HG03025 (cell line): ENCODE measurements around the gene AGBL5.

Experiments
- ATAC-seq: cut with Tn5 transposase; IDR thresholded peaks from one replicate; pipeline ENCODE4 v1.9.1; 2021; ENCODE audit warnings: mild to moderate bottlenecking, moderate library complexity; ENCODE audit not compliant: unreplicated experiment, low FRiP score

AGBL5 gene, protein sequence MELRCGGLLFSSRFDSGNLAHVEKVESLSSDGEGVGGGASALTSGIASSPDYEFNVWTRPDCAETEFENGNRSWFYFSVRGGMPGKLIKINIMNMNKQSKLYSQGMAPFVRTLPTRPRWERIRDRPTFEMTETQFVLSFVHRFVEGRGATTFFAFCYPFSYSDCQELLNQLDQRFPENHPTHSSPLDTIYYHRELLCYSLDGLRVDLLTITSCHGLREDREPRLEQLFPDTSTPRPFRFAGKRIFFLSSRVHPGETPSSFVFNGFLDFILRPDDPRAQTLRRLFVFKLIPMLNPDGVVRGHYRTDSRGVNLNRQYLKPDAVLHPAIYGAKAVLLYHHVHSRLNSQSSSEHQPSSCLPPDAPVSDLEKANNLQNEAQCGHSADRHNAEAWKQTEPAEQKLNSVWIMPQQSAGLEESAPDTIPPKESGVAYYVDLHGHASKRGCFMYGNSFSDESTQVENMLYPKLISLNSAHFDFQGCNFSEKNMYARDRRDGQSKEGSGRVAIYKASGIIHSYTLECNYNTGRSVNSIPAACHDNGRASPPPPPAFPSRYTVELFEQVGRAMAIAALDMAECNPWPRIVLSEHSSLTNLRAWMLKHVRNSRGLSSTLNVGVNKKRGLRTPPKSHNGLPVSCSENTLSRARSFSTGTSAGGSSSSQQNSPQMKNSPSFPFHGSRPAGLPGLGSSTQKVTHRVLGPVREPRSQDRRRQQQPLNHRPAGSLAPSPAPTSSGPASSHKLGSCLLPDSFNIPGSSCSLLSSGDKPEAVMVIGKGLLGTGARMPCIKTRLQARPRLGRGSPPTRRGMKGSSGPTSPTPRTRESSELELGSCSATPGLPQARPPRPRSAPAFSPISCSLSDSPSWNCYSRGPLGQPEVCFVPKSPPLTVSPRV

DNA sequence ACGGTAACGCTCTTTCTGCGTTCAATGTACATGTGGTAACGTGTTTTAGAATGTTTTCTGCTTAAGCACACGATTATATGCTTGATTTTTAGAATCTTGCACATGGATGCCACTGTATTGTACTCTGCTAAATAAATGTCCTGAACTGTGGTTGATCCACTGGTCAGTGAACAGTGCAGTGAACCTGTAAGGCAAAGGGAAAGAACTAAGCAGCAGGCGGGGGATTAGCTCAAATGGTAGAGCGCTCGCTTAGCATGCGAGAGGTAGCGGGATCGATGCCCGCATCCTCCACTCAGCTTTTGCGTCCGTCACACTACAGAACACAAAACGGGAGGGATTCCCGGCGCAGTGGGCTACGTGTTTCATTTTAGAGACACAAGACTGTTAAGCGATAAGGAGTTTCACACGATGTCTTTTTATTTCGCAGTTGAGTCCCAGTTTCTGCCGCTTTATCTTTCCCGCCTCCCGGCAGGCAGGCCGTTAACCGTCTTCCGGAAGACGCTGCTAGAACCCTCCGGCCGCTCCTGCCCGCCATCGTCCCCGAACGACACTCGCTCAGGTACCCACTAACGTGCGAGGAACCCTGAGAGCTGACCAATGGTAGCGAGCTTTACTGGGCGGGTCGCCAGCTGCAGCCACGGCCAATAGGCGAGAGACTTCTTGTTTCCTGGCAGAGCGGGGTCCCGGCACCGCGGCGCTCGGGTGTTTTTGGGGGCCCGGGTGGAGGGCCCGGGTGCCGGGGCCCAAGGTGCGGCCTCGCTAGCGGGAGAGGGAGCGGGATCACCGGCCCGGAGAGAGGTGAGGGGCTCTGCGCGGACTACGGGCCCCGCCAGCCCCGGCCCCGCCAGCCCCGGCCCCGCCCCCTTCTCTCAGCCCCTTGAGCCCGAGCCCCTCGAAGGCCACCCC is at the start of gene AGBL5:
TSS of gene AGBL5 (plus strand) at position 673 of the 906 bp plus-strand sequence. CDS start 1,291 bp downstream, outside the sequence.
- ATAC-seq: peak; percentile 60

DNA sequence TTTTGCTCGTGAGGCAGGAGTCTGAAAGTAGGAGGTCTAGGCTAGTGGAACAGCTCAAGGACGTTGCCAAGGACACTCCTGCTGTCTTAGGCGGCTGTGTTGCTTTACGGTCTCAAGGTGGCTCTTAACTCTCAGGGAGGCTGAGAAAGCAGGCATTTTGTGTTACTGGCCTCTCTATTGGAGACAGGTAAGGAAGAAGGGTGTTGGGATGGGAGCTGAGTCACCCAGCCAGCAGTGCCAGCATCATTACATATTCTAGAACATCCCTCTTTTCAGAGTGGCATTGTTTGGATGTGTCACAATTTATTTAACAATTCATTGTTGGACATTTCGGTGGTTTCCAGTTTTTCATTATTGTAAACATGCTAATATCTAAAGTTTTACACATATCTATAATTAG is 49.5 kb upstream of the AGBL5 start:
- no peak for ATAC-seq

GRCh38 chr2:27003007-27003406 is 48.5 kb upstream of the AGBL5 start:
- ATAC-seq: no peak

GRCh38 chr2:27003857-27004256 is 47.6 kb upstream of the AGBL5 start:
- ATAC-seq: no peak

DNA sequence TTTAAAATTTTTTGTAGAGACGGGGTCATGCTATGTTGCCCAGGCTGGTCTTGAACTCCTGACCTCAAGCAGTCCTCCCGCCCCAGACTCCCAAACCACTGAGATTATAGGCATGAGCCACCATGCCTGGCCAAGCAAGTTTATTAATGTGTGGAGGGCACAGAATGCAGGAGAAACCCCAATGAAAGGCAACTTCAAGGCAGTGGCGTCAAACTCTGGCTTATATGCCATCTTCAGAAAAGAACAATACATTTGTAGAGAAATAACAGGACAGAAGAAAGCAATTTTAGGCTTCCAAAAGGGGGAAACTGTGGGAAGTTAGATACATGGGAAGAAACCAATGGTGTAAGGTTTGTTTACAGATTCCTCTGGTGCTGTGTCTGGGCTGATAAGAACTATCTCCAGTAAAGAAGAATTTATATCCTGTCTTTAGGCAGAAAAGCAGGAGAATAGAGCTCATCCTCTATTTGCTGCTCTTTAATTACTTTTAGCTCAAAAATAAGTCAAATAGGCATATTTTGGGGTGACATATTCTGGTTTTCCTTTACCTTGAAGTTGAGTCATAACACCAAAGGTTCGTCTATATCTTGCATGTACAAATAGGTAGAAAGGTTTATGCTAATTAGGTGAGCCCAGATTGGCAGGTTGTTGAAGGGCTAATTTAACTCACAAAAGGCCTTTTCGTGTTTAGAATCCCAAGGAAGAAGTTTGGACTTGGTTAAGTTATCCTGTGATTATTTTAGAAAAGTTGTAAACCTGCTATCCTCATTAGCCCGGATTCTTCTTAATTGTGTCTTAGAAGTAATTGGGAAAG is 44.7 kb upstream of the AGBL5 start:
- no peak for ATAC-seq

DNA sequence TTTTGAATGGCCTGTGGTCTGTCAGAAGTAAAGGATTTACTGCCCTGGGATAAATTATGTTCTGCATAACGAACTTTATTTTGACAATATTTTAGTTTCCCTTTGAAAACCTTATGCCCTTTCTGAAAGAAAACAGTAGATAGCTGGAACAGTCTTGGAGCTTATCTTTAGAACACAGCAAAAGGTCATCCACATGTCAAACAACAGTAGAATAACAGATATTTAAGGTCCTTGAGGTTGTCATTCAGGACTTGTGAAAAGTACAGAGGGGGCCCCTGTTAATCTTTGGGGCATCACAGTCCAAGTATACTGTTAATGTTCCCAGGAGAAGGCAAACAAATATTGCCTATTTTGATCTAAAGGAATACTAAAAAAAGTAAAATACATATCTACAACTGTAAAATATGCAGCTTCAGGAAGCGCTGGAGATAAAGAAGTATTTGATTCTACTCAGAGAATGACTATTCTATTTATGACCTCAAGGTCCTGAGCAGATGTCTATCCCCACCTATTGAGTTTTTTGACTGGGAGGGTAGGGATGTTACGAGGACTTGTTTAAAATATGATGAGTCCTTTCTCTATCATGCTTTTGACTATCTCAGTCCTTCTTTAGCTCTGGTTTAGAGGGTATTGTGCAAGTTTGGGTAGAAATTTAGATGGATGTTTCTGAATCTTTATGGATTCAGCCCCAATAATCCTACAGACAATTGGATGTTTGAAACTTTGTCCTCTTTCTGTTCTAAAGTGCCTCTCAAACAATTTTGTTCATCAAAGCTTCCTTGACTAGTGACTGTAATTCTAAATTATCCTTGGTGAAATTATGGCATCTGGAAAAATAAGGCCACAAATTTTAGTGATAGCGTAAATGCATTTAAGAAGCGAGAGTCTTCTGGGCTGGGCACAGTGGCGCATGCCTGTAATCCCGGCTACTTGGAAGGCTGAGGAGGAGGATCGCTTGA is 43.8 kb upstream of the AGBL5 start:
- ATAC-seq: no peak

GRCh38 chr2:27008678-27009077 is 42.8 kb upstream of the AGBL5 start:
- no peak for ATAC-seq

- ATAC-seq: no peak
These were observed 42.4 kb upstream of the AGBL5 start for GRCh38 chr2:27009083-27009482.

GRCh38 chr2:27009716-27010115 is 41.8 kb upstream of the AGBL5 start:
- ATAC-seq: no peak

GRCh38 chr2:27010139-27010538 is 41.3 kb upstream of the AGBL5 start:
- ATAC-seq: no peak

DNA sequence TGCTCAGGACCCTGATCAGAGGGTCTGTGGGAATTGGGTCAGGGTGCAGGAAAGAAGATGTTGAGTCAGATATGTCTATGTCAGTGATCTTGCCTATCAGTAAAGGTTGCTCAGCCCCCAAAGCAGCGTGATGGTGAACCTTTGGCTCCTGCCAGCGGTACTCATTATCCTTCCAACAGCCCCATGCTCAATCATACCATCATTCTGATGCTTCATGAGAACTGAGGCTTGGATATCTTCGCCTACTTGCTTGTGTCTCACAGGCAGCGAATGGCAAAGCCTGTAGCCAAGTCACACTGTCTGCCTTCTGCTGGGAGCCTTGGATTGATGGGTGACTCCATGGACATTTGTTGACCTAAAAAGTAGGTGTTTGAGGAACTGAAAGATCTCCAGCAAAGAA is 37.7 kb upstream of the AGBL5 start:
- ATAC-seq: no peak

DNA sequence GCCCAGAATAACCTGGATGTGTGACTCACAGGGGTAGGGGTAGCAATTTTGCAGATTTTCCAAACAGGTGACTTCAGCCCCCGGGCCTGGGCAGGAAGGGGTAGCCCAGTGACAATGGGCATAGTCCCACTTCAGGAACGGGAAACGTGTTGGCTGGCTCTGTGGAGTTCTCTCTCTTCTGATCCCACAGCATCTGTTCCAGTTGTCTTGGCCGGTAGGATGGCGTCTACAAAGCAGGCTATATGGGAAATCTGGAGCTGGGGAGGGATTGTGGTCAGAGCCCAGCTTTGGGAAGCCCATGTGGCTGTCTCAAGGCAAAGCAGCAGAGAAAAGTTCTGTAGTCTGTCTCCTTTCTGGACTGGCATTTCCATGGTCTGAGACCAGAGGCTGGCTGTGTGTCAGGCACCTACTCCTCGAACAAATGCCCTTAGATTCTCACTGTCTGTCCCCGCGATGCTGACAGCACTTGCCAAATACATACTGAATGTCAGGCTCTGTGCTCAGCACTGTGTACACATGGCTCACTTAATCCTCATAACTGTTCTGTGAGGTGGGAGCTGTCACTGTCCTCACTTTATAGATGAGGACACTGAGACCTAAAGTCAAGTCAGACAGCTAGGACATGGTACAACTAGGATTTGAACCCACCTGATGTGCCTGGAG is 36.6 kb upstream of the AGBL5 start:
- no peak for ATAC-seq

GRCh38 chr2:27016801-27017325 is 34.6 kb upstream of the AGBL5 start:
- no peak for ATAC-seq

DNA sequence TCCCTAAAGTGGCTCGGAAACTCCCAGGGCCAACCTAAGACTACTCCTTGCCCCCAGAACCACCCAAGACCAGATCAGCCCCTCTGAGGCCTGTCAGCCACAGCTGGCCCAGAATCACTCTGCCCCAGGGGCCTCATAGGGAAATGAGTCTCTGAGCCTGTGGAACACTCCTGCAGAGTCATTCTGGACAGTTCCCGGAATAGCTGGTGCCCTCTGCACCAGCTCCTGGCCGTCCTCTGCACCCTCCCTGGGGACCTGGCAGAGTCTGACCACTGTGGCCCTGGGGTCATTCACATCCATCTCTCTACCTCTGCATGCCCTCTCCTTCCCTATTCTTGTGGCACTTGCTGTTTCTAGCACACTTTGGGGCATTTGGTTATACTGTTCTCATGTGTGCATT is 33.3 kb upstream of the AGBL5 start:
- no peak for ATAC-seq

DNA sequence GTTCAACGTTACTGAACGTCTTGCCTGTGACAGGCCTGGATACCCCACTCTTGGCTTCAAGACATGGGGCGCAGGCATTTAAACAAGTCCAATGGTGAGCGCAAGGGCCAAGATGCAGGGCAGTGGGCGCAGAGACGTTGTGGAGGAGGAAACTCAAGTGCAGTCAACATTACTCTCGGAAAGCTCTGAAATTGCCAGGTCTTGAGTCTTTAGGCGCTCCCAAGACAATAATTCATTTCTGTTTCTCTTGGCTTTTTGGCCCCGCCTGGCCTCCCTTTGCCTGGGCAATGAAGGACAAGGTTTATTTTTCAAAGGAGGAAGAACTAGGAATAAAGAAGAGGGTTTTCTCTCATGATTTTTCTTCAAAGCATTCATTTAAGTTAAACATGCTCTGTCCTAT is 32.0 kb upstream of the AGBL5 start:
- ATAC-seq: no peak

DNA sequence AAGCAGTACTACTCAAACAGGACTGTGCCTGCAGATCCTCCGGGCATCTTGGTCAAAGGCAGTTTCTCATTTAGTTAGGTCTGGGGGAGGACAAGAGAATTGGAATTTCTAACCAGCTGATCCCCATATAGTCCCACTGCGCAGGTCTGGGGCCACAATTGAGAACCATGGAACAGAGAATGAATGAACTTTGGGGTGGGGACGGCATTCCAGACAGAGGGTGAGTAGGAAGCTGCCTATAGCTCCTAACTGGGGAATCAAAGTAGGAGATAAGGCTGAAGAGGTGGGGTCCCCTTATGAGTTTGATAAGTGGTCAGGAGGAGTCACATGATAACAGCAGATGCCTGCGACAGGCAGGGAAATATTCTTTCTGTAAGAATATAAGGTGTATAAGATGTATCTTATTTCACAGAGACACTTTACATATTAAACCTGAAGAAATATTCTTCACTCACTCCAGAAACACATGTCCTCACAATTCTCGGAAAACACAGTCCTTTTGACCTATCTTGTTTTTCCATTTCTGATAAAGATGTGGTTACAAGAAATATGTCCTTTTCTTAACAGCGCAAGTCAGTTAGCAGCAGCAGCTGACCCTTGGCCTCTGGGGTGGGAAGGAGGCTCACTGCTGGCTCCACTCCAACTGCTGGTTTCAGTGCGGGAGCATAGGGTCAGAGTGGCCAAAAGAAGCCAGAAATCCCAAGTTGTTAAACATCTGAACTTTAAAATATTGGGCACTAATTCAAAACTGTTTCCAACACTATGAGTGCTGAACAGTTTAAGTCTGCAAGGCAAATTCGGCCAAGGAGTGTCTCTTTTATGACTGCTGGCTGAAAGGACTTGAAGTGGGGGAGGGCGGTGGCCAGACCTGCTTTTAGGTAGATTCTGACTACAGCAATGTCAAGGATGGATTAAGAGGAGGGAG is 31.3 kb upstream of the AGBL5 start:
- no peak for ATAC-seq
